Measurements from ENCODE around the gene XKR8.

DNA sequence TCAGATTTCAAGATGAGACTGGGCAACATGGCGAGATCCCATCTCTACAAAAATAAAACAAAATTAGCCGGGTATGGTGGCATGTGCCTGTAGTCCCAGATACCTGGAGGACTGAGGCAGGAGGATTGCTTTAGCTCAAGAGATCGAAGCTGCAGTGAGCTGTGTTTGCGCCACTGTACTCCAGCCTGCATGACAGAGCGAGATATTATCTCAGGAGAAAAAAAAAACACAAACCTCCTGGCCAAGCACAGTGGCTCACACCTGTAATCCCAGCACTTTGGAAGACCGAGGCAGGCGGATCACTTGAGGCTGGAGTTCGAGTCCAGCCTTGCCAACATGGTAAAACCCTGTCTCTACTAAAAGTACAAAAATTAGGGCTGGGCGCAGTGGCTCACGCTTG, 42.8 kb downstream of the XKR8 start:
- no peak for TF ChIP-seq POLR2A (IDR thresholded peaks at IDR 0.05)
- TF ChIP-seq, protein P1, sequence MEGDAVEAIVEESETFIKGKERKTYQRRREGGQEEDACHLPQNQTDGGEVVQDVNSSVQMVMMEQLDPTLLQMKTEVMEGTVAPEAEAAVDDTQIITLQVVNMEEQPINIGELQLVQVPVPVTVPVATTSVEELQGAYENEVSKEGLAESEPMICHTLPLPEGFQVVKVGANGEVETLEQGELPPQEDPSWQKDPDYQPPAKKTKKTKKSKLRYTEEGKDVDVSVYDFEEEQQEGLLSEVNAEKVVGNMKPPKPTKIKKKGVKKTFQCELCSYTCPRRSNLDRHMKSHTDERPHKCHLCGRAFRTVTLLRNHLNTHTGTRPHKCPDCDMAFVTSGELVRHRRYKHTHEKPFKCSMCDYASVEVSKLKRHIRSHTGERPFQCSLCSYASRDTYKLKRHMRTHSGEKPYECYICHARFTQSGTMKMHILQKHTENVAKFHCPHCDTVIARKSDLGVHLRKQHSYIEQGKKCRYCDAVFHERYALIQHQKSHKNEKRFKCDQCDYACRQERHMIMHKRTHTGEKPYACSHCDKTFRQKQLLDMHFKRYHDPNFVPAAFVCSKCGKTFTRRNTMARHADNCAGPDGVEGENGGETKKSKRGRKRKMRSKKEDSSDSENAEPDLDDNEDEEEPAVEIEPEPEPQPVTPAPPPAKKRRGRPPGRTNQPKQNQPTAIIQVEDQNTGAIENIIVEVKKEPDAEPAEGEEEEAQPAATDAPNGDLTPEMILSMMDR (IDR thresholded peaks at IDR 0.05), result no peak
